ENCODE measurements around the gene FOSB. TPM values are rescaled to one million over a fixed set of nuclear protein-coding genes. Genes with fewer than 3 reads are reported as not detected.

Gene FOSB
- total RNA-seq, 1 donor from 2014 or later: 0.79 TPM

DNA sequence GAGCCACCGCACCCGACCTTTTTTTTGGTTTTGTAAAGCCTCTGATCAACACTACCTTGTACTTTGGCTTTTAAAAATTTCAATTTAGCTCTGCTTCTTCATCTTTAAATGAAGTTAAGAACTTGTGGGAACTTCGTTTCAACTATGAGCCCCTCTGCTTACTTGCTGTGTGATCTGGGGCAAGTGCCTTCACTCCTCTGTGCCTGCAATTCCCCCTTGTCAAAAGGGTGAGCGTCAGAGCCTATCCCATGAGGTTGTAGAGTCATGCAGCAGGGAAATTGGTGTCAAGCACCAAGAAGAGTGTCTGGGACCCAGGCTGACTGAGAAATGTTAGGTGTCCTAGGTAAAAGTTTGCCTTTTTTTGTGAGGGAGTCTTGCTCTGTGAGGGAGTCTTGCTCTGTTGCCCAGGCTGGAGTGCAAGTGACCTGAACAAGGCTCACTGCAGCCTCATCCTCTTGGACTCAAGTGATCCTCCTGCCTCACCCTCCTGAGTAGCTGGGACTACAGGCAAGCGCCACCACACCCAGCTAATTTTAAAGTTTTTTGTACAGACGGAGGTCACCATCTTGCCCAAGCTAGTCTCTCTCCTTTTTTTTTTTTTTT lies 45.2 kb downstream of the FOSB start:
- DNase-seq (no peak), ATAC-seq (no peak)
- intact Hi-C loops (cut with micrococcal nuclease): no loop called here

GRCh38 chr19:45514376-45515051 lies 46.7 kb downstream of the FOSB start:
- intact Hi-C loops (cut with micrococcal nuclease): no loop called here
- DNase-seq (peak; percentile 53), ATAC-seq (peak; percentile 35)

GRCh38 chr19:45515081-45515624 lies 47.4 kb downstream of the FOSB start:
- intact Hi-C loops (cut with micrococcal nuclease): no loop called here
- ATAC-seq (peak; percentile 64), DNase-seq (peak; percentile 58)

- intact Hi-C loops (cut with micrococcal nuclease): no loop called here
- ATAC-seq (peak; percentile 16), DNase-seq (no peak)
Observed at GRCh38 chr19:45515807-45516401, 48.1 kb downstream of the FOSB start.

GRCh38 chr19:45517238-45517637 lies 49.4 kb downstream of the FOSB start:
- no peak for ATAC-seq
- intact Hi-C loops (cut with micrococcal nuclease): no loop called here

GRCh38 chr19:45517641-45518468 lies 50.1 kb downstream of the FOSB start:
- intact Hi-C loops (cut with micrococcal nuclease): no loop called here
- DNase-seq (no peak), ATAC-seq (no peak)

More at GRCh38 chr19:45517238-45517637, 49.4 kb downstream of the FOSB start:
- no peak for DNase-seq

- DNase-seq (no peak), ATAC-seq (no peak)
- intact Hi-C loops (cut with micrococcal nuclease): no loop called here
Observed at GRCh38 chr19:45518469-45518826, 50.7 kb downstream of the FOSB start.

GRCh38 chr19:45522010-45522941 lies 54.5 kb downstream of the FOSB start:
- ATAC-seq: no peak
- intact Hi-C loops (cut with micrococcal nuclease): loop anchor here (5.0 kb wide), 1 partner anchor 120 kb away; no protein-coding TSS in a partner anchor
- no peak for DNase-seq

DNA sequence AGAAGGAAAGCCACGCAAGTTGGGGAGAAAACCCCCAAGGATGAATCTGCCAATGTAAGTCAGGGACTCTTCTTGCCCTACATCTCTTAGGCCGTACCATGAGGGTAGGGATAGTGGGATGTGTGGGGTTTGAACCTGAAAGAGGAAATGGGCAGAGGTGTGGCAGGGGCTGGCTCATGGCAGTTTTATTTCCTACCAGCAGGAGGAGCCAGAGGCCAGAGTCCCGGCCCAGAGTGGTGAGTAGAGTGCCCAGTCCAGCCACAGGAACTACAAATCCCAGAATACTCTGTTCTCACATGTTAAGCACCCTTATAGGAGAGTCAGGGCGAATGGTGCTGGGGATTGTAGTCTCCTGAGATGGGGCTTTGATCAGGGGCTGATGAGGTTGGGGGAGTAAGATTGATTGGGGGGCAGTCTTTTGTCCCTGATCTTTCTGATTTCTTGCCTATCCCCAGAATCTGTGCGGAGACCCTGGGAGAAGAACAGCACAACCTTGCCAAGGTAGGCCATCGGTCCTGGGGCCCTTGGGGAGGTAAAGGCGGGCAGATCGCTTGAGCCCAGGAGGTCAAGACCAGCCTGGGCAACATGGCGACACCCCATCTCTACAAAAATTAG lies 56.0 kb downstream of the FOSB start:
- ATAC-seq (peak; percentile 94), DNase-seq (peak; percentile 75)
- intact Hi-C loops (cut with micrococcal nuclease): loop anchor here (5.0 kb wide), 1 partner anchor 119 kb away; no protein-coding TSS in a partner anchor

DNA sequence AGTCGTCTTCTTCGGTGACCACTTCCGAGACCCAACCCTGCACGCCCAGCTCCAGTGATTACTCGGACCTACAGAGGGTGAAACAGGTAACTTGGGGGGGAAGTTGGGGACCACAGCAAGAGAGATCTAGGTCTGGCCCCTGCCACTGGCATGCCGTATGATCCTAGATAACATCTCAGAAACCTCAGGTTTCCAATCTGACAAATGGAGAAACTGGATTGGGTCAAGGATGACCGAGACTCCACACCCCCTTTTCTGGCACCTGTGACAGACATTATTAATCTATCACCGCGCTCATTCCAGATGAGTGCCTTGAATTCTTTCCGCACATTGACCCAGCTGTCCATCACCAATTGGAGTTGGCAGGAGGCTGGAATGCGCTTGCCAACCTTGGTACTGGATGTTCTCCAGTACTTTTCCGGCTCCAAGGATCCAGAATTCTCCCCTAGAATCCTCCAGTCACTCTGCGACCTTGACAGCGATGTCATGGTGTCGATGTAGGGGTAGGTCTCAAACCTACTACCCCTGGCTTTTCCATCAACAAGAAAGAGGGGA lies 56.9 kb downstream of the FOSB start:
- ATAC-seq (peak; percentile 52), DNase-seq (no peak)
- intact Hi-C loops (cut with micrococcal nuclease): loop anchor here (5.0 kb wide), 1 partner anchor 118 kb away; no protein-coding TSS in a partner anchor

Small RNA genes lying within 50 kb of the gene (microRNA-seq; reads per million reads assigned to microRNA genes)
- gene MIR6088 (ENCODE audit: borderline number of aligned reads): not detected

Other genes with a start within 250 kb of the FOSB start
- gene EXOC3L2, start 222.6 kb upstream of the FOSB start, total RNA-seq: 0.94 TPM
- gene MARK4, start 216.7 kb upstream of the FOSB start, total RNA-seq: 26.2 TPM
- 6,589 TPM for gene CKM, start 145.1 kb upstream of the FOSB start, total RNA-seq
- gene KLC3, start 127.2 kb upstream of the FOSB start, total RNA-seq: not detected
- 9.9 TPM for gene ERCC2, start 97.4 kb upstream of the FOSB start, total RNA-seq
- gene PPP1R13L, start 62.9 kb upstream of the FOSB start, total RNA-seq: 222 TPM
- 7.0 TPM for gene POLR1G, start 61.4 kb upstream of the FOSB start, total RNA-seq
- gene ERCC1, start 44.1 kb upstream of the FOSB start, total RNA-seq: 150 TPM
- 29.8 TPM for gene RTN2, start 29.1 kb downstream of the FOSB start, total RNA-seq
- 0.57 TPM for gene PPM1N, start 30.4 kb downstream of the FOSB start, total RNA-seq
- 43.3 TPM for gene VASP, start 39.5 kb downstream of the FOSB start, total RNA-seq
- 26.9 TPM for gene OPA3, start 116.8 kb downstream of the FOSB start, total RNA-seq
- gene GPR4, start 134.2 kb downstream of the FOSB start, total RNA-seq: 4.8 TPM
- 33.4 TPM for gene EML2, start 171.4 kb downstream of the FOSB start, total RNA-seq
- gene GIPR, start 200.2 kb downstream of the FOSB start, total RNA-seq: 4.1 TPM
- gene SNRPD2, start 224.0 kb downstream of the FOSB start, total RNA-seq: 233 TPM
- gene QPCTL, start 224.7 kb downstream of the FOSB start, total RNA-seq: 1.2 TPM